ENCODE measurements around the gene CDKN3.

DNA sequence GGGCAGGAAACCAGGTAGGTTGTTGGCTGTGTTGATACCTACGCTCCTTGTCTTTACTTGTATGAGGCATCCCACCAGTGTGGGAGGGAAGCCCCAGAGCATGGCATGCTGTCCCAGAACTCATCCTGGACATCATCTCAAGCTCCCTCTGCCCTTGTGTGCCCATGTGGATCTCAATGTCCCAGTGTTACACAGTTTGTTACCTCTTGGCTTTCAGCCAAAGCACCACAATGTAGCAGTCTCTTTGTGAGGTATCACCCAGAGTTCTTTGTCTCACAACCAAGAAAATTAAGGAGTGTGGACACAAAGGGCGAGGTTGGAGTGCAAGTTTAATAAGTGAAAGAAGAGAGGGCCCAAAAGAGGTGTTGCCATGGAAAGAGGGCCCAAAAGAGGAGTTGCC is 43.1 kb upstream of the CDKN3 start:
- TF ChIP-seq, protein P1, sequence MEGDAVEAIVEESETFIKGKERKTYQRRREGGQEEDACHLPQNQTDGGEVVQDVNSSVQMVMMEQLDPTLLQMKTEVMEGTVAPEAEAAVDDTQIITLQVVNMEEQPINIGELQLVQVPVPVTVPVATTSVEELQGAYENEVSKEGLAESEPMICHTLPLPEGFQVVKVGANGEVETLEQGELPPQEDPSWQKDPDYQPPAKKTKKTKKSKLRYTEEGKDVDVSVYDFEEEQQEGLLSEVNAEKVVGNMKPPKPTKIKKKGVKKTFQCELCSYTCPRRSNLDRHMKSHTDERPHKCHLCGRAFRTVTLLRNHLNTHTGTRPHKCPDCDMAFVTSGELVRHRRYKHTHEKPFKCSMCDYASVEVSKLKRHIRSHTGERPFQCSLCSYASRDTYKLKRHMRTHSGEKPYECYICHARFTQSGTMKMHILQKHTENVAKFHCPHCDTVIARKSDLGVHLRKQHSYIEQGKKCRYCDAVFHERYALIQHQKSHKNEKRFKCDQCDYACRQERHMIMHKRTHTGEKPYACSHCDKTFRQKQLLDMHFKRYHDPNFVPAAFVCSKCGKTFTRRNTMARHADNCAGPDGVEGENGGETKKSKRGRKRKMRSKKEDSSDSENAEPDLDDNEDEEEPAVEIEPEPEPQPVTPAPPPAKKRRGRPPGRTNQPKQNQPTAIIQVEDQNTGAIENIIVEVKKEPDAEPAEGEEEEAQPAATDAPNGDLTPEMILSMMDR (IDR thresholded peaks at IDR 0.05) = no peak
- TF ChIP-seq EZH2phosphoT487 (IDR thresholded peaks at IDR 0.05) = no peak
